ENCODE measurements around the gene RFK. TPM values are rescaled to one million over a fixed set of nuclear protein-coding genes. Genes with fewer than 3 reads are reported as not detected.

The RFK gene
- total and polyA plus RNA-seq, 9 of the 15 experiments (the other 6 are each of a cell fraction or from before 2014, with no cell fraction given): 3.8 to 51.1 (median 14.8) TPM

DNA sequence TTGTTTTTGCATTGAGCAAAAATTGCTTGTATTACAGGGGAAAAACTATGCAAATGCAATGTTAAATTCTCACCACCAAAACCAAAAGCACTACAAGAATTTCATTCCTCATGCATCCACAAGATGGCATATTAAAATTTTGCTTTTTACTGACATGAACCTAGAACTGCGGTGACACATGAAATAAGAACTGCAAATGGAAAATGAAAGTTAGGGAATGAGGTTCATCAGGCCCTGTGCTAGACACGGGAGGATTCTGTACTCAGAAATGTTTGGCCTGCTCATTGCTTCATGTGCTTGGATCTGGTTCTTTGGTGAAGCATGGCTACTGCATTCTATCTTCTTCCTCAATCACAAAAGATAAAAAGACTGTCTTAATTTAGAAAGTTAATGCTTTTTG, 9.1 kb upstream of the RFK start (continued):
- TF ChIP-seq, protein P1, sequence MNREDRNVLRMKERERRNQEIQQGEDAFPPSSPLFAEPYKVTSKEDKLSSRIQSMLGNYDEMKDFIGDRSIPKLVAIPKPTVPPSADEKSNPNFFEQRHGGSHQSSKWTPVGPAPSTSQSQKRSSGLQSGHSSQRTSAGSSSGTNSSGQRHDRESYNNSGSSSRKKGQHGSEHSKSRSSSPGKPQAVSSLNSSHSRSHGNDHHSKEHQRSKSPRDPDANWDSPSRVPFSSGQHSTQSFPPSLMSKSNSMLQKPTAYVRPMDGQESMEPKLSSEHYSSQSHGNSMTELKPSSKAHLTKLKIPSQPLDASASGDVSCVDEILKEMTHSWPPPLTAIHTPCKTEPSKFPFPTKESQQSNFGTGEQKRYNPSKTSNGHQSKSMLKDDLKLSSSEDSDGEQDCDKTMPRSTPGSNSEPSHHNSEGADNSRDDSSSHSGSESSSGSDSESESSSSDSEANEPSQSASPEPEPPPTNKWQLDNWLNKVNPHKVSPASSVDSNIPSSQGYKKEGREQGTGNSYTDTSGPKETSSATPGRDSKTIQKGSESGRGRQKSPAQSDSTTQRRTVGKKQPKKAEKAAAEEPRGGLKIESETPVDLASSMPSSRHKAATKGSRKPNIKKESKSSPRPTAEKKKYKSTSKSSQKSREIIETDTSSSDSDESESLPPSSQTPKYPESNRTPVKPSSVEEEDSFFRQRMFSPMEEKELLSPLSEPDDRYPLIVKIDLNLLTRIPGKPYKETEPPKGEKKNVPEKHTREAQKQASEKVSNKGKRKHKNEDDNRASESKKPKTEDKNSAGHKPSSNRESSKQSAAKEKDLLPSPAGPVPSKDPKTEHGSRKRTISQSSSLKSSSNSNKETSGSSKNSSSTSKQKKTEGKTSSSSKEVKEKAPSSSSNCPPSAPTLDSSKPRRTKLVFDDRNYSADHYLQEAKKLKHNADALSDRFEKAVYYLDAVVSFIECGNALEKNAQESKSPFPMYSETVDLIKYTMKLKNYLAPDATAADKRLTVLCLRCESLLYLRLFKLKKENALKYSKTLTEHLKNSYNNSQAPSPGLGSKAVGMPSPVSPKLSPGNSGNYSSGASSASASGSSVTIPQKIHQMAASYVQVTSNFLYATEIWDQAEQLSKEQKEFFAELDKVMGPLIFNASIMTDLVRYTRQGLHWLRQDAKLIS (CRISPR knock-in tag; IDR thresholded peaks at IDR 0.05): no peak
- TF ChIP-seq EHMT2 (IDR thresholded peaks at IDR 0.05): no peak
- 0 out of 2 replicates have a peak, but pooled peaks have one; percentile 3 for TF ChIP-seq SMC3 (conservative IDR thresholded peaks at IDR 0.05; ENCODE audit: insufficient read depth, low read depth, low read length)
- TF ChIP-seq, protein P2, sequence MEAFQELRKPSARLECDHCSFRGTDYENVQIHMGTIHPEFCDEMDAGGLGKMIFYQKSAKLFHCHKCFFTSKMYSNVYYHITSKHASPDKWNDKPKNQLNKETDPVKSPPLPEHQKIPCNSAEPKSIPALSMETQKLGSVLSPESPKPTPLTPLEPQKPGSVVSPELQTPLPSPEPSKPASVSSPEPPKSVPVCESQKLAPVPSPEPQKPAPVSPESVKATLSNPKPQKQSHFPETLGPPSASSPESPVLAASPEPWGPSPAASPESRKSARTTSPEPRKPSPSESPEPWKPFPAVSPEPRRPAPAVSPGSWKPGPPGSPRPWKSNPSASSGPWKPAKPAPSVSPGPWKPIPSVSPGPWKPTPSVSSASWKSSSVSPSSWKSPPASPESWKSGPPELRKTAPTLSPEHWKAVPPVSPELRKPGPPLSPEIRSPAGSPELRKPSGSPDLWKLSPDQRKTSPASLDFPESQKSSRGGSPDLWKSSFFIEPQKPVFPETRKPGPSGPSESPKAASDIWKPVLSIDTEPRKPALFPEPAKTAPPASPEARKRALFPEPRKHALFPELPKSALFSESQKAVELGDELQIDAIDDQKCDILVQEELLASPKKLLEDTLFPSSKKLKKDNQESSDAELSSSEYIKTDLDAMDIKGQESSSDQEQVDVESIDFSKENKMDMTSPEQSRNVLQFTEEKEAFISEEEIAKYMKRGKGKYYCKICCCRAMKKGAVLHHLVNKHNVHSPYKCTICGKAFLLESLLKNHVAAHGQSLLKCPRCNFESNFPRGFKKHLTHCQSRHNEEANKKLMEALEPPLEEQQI (IDR thresholded peaks at IDR 0.05): no peak
- TF ChIP-seq, protein P3, sequence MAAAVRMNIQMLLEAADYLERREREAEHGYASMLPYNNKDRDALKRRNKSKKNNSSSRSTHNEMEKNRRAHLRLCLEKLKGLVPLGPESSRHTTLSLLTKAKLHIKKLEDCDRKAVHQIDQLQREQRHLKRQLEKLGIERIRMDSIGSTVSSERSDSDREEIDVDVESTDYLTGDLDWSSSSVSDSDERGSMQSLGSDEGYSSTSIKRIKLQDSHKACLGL (CRISPR knock-in tag; IDR thresholded peaks at IDR 0.05; ENCODE audit: borderline replicate concordance, poor library complexity, severe bottlenecking): no peak
- TF ChIP-seq ARID2 (IDR thresholded peaks at IDR 0.05): no peak
- no peak for TF ChIP-seq ZNF133 (CRISPR knock-in tag; IDR thresholded peaks at IDR 0.05)
- TF ChIP-seq, protein P4, sequence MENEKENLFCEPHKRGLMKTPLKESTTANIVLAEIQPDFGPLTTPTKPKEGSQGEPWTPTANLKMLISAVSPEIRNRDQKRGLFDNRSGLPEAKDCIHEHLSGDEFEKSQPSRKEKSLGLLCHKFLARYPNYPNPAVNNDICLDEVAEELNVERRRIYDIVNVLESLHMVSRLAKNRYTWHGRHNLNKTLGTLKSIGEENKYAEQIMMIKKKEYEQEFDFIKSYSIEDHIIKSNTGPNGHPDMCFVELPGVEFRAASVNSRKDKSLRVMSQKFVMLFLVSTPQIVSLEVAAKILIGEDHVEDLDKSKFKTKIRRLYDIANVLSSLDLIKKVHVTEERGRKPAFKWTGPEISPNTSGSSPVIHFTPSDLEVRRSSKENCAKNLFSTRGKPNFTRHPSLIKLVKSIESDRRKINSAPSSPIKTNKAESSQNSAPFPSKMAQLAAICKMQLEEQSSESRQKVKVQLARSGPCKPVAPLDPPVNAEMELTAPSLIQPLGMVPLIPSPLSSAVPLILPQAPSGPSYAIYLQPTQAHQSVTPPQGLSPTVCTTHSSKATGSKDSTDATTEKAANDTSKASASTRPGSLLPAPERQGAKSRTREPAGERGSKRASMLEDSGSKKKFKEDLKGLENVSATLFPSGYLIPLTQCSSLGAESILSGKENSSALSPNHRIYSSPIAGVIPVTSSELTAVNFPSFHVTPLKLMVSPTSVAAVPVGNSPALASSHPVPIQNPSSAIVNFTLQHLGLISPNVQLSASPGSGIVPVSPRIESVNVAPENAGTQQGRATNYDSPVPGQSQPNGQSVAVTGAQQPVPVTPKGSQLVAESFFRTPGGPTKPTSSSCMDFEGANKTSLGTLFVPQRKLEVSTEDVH (IDR thresholded peaks at IDR 0.05; ENCODE audit: low read depth, partially characterized antibody): no peak
- no peak for TF ChIP-seq ZFP1 (CRISPR knock-in tag; IDR thresholded peaks at IDR 0.05)
- TF ChIP-seq WHSC1 (IDR thresholded peaks at IDR 0.05; ENCODE audit: low read length): no peak
- TF ChIP-seq, protein P5, sequence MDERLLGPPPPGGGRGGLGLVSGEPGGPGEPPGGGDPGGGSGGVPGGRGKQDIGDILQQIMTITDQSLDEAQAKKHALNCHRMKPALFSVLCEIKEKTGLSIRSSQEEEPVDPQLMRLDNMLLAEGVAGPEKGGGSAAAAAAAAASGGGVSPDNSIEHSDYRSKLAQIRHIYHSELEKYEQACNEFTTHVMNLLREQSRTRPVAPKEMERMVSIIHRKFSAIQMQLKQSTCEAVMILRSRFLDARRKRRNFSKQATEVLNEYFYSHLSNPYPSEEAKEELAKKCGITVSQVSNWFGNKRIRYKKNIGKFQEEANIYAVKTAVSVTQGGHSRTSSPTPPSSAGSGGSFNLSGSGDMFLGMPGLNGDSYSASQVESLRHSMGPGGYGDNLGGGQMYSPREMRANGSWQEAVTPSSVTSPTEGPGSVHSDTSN (CRISPR knock-in tag; IDR thresholded peaks at IDR 0.05; ENCODE audit: low read depth): no peak
- TF ChIP-seq, protein P5 (tag; conservative IDR thresholded peaks at IDR 0.05; ENCODE audit: low read depth): 0 out of 2 replicates have a peak, but pooled peaks have one; percentile 21
- TF ChIP-seq NR2C1 (IDR thresholded peaks at IDR 0.05): peak; percentile 9; the same call in 1 of the 2 replicates
- TF ChIP-seq NR2C1 (tag; IDR thresholded peaks at IDR 0.05): no peak
- no peak for TF ChIP-seq NFXL1 (CRISPR knock-in tag; IDR thresholded peaks at IDR 0.05)
- no peak for TF ChIP-seq RBM25 (IDR thresholded peaks at IDR 0.05; ENCODE audit: low read depth, low read length, severe bottlenecking)
- no peak for TF ChIP-seq KLF13 (tag; IDR thresholded peaks at IDR 0.05; ENCODE audit: borderline replicate concordance, low read depth)
